ENCODE data around the gene SEPTIN10.
"Not testable (repeated sequence)": the region's sequence is repeated elsewhere in the genome, so short reads cannot be mapped to it uniquely, and the experiment has no call there.

Gene SEPTIN10

DNA sequence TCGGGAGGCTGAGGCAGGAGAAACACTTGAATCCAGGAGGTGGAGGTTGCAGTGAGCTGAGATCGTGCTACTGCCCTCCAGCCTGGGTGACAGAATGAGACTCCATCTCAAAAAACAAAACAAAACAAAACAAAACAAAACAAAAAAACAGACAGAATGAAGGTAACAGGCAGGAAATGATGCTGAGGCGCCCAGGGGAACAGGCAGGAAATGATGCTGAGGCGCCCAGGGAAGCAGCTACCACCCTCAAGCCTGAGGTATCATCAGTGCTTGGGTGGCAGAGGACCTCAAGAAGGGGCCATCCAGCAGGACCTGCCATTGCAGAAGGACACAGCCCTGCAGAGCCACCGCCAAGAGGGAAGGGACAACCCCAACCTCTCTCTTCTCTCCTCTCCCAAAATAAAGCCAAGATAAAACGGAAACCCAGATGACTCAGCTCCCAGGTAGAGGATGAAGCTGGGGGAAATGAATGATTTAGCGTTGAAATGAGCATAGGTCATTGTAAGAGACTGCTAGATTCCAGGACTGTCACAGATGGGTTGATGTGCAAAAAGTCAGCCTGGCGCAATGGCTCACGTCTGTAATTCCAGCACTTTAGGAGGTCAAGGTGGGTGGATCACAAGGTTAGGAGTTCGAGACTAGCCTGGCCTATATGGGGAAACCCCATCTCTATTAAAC is 19.7 kb upstream of the SEPTIN10 start:
- DNase-seq (ENCODE audit: low spot score) = no peak

- DNase-seq (ENCODE audit: low spot score) = no peak
These were observed 18.5 kb upstream of the SEPTIN10 start for GRCh38 chr2:109632158-109632789.

- no peak for DNase-seq (ENCODE audit: low spot score)
These were observed 18.0 kb upstream of the SEPTIN10 start for GRCh38 chr2:109631741-109632140.

DNA sequence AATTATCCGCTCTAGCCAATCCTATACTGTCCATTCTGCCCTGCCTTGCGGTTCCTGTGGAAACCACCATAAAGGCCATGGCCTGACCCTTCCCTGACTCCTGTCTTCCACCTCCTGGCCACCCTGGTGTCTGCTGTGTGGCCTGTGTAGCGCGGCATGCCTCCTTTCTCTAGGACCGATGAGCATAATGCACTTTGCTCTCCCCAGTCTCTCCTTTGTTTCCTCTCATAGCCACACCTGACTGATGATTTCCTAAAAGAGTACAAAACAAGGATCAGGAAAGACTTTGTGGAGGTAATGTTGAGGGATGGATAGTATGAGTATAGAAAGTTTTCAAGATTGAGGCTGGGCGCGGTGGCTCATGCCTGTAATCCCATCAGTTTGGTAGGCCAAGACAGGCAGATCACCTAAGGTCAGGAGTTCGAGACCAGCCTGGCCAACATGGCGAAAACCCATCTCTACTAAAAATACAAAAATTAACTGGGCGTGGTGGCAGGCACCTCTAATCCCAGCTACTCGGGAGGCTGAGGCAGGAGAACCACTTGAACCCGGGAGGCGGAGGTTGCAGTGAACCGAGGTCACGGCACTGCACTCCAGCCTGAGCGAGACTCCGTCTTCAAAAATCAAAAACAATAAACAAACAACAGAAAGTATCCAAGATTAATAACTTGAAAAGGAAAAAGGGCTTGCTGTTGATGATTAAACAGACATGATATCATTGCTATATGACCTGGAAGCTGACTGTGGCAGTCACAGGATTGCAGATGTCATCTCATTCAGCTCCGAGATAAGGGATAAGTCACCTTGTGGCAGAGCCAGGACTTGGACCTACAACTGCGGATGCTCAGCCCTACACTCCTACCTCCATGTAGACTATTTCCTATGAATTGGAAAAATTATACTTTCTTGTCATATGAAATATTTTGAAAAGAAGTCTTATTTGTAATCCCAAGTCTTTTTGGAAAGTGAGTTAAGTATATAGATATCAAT is 17.0 kb upstream of the SEPTIN10 start:
- no peak for DNase-seq (ENCODE audit: low spot score)

DNA sequence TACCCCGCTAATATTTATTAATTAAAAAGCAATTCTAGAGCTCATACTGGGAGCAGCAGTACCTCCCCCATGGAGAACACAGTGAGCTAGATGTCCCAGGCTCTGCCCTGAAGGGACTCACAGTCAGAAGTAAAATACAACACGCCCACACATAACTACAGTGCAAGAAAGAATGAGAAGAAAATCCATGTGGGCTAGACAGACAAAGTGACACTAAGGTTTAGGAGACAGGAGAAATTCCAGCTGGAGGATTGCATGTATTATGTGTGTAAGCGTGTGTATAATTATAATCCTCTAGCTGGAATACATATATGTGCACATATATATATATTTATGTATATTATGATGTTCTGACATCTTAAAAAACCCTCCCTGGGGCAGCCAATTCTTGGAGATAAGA is 16.1 kb upstream of the SEPTIN10 start:
- no peak for DNase-seq (ENCODE audit: low spot score)

GRCh38 chr2:109628321-109628720 is 14.6 kb upstream of the SEPTIN10 start:
- not testable (repeated sequence) for DNase-seq (ENCODE audit: low spot score)

DNA sequence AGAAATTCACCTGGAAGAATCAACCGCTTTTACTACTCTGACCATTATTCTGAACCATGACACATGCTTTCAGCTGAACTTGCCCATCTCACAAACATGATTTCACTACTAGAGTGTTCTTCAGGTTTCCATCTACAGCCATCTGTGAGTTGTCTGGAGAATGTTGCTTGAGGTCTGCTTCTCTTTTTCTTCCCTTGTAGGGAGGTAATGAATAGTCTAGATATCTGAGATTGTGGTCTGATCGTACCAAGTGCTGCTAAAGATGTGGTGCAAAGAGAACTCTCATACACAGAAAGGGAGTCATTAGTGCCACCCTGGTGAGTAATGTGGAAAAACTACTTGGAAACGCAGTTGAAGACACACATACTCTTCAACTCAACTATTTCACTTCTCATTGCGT is 10.6 kb upstream of the SEPTIN10 start:
- DNase-seq (ENCODE audit: low spot score) = no peak

- DNase-seq (ENCODE audit: low spot score) = no peak
These were observed 10.2 kb upstream of the SEPTIN10 start for GRCh38 chr2:109623923-109624322.

GRCh38 chr2:109623297-109623696 is 9.5 kb upstream of the SEPTIN10 start:
- DNase-seq (ENCODE audit: low spot score) = no peak

DNA sequence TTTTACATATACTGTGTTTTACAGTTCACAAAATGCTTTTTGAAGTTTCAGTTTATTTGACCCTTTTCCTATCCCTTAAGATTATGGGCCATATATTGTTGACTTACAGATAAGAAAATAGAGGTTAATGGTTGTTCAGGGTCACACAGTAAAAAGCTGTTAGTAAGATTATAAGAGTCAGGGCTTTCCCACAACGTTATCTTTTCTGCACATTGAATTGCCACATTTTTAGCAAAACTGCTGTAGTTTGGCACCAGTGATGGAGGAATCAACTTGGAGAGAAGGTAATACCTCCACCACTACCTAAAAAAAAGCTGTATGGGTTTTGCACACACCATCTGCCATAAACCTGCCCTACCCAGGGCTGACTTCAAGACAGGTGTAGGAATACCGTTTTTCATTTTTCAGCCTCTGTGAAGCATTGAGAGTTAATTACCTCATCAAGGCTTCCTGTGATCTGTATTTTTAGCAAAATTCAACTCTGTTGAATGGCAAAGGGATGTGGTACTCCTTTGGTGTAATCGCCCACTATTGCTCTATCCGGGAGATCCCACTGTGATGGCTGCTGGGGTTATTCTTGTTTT is 5.4 kb upstream of the SEPTIN10 start:
- DNase-seq (ENCODE audit: low spot score) = no peak

- DNase-seq (ENCODE audit: low spot score) = no peak
These were observed 2.4 kb upstream of the SEPTIN10 start for GRCh38 chr2:109616184-109616583.

- DNase-seq (ENCODE audit: low spot score) = no peak
These were observed 1.9 kb upstream of the SEPTIN10 start for GRCh38 chr2:109615637-109616144.

DNA sequence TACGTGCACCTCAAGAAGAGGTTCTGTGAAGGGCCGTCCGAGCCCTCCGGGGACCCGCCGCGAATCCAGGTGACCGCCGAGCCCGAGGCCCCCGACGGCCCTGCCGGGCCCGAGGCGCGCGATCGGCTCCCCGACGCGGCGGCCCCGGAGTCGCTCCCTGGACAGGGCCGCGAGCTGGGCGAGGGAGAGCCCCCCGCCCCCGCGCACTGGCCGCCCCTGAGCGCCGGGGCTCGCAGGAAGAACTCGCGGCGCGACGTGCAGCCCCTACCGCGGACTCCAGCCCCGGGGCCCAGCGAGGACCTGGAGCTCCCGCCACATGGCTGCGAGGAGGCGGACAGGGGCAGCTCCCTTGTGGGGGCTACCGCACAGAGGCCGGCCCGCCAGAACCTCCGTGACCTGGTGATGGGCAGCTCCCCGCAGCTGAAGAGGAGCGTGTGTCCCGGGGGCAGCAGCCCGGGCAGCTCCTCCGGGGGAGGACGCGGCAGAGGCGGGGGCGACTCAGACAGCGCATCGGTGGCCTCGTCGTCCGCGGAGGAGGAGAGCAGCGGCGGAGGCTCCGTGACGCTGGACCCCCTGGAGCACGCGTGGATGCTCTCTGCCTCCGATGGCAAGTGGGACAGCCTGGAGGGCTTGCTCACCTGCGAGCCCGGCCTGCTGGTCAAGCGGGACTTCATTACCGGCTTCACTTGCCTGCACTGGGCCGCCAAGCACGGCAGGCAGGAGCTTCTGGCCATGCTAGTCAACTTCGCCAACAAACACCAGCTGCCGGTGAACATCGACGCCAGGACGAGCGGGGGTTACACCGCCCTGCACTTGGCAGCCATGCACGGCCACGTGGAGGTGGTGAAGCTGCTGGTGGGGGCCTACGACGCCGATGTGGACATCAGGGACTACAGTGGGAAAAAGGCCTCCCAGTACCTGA is 1.2 kb upstream of the SEPTIN10 start:
- no peak for DNase-seq (ENCODE audit: low spot score)

- DNase-seq (ENCODE audit: low spot score) = no peak
These were observed 465 bp downstream of the SEPTIN10 start for GRCh38 chr2:109613081-109613921.

DNA sequence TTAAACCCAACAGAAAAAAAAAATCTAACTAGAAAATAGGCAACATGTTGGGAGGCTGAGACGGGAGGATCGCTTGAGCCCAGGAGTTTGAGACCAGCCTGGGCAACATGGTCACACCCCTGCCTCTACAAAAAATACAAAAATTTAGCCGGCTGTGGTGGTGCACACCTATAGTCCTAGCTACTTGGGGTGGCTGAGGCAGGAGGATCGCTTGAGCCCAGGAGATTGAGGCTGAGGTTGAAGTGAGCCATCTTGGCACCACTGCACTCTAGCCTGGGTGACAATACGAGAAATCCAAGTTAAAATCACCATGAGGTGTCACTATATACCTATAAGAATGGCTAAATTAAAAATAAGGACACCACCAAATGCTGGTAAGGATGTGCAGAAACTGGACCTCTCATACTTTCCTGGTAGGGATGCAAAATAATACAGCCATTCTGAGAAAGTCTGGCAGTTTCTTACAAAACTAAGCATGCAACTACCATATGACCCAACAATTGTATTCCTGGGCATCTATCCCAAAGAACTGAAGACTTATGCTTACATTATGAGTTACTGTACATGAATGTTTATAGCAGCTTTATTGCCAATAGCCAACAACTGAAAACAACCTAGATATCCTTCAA is 2.2 kb downstream of the SEPTIN10 start:
- no peak for DNase-seq (ENCODE audit: low spot score)

DNA sequence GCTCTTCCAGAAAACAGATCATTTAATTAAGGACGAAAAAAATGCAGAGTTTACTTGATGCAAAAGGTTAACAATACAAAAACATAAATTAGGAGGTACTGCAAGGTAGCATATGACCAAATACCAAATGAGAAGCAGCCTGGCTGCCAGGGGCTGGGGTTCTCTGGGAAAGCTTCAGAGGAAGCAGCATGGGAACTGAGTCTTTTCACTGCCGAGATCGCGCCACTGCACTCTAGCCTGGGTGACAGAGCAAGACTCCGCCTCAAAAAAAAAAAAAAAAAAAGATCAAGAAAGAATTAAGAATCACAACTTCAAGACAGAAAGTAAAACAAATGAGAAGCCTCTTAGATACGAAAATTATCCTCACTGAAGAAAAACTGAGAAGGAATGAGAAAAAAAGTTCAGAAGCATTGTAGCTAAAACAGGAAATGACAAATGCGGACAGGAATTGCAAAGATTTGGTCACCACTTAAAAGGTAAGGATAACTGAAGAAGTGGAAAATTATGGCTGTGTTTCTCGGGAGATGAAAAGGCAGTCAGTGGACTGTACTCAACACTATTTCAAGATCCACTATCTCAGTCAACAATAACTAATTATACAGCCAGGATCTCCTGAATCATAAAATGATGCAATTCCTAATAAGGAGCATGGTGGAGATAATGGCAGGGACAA is 4.3 kb downstream of the SEPTIN10 start:
- DNase-seq (ENCODE audit: low spot score) = no peak

GRCh38 chr2:109607766-109608165 is 6.0 kb downstream of the SEPTIN10 start:
- no peak for DNase-seq (ENCODE audit: low spot score)

DNA sequence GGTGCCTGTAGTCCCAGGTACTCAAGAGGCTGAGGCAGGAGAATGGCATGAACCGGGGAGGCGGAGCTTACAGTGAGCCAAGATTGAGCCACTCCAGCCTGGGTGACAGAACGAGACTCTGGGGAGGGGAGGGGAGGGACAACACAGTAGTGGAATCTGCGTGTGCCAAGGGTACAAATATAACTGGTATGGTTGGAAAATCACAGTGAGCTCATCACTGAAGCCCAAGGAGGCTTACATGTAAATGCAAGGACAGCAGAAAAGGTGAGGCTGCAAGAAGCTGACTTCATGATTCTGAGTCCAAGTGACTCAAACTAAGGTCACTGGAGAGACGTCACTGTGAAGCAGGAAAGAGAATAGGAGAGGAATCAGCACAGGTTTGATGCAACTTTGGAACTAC is 9.2 kb downstream of the SEPTIN10 start:
- DNase-seq (ENCODE audit: low spot score) = no peak

GRCh38 chr2:109602617-109603188 is 11.1 kb downstream of the SEPTIN10 start:
- no peak for DNase-seq (ENCODE audit: low spot score)
